Colonic mucosa (tissue), 4 donors: Measurements from ENCODE around the gene NAP1L1. TPM values are rescaled to one million over a fixed set of nuclear protein-coding genes. Genes with fewer than 3 reads are reported as not detected.
A peak's percentile ranks its signal among the peaks of the same experiment; 100 is the strongest.

Experiments
- DNase-seq: peaks from one replicate; pipeline ENCODE4 v3.0.0-alpha.2; 2020
- H3K27ac ChIP-seq: fragments of 200-600 bp; one replicate; pipeline ENCODE4 v1.8.0; 2021
- H3K27me3 ChIP-seq: fragments of 200-600 bp; one replicate; pipeline ENCODE4 v1.8.0; 2021
- H3K36me3 ChIP-seq: fragments of 200-600 bp; one replicate; pipeline ENCODE4 v1.8.0; 2021
- H3K4me1 ChIP-seq: fragments of 200-600 bp; one replicate; pipeline ENCODE4 v1.8.0; 2021; ENCODE audit warnings: mild to moderate bottlenecking
- H3K4me3 ChIP-seq: fragments of 200-600 bp; one replicate; pipeline ENCODE4 v1.8.0; 2021
- H3K9ac ChIP-seq, 2 donors: one replicate each; pipeline ENCODE4 v1.7.0; 2013; ENCODE audit warnings: control low read depth in 2 of 2, low read depth in 2 of 2, low read length in 2 of 2
- H3K9me3 ChIP-seq: fragments of 200-600 bp; one replicate; pipeline ENCODE4 v1.8.0; 2021
- CTCF ChIP-seq: fragments of 200-600 bp; IDR thresholded peaks from one replicate; pipeline ENCODE4 v1.8.0; 2022; ENCODE audit warnings: antibody characterized with exemption, mild to moderate bottlenecking
- intact Hi-C: fragments of 100-400 bp; cut with DNase I; formaldehyde crosslinking; loops from one replicate; pipeline ENCODE4 v1.14.1; 2022
- total RNA-seq, 2 donors: library from RNA; stranded (reverse); fragmentation: NEBNext Ultra II Directional in 1 of 2; extraction: Animal tissue kit (Norgen Biotek cat#: 25700) in 1 of 2; gene quantifications; one replicate each; pipeline ENCODE4 v1.2.1, GENCODE V29; 2021
- donor health status: healthy.
- donor health status: DM: no; HTN: no; CAD: no.
- donor health status: DM: no; HTN: no; CAD: no.

Gene NAP1L1
- total RNA-seq, 2 donors from 2014 or later: 163 to 171 TPM

- Histone ChIP-seq H3K27ac (peak overlapping the region; percentile 90), H3K9me3 (no peaks in the 10 kb centered on the region), H3K36me3 (no peaks in the 10 kb centered on the region), H3K4me1 (no peaks in the 10 kb centered on the region), H3K4me3 (peak overlapping the region; percentile 61), H3K9ac (peak overlapping the region; percentile 74 to 81), H3K27me3 (no peaks in the 10 kb centered on the region)
- intact Hi-C loops: loop anchor here (10.0 kb wide), 1 partner anchor 206 kb away; no protein-coding TSS in a partner anchor
- DNase-seq: peak; percentile 46
- TF ChIP-seq CTCF: no peak
Measured at GRCh38 chr12:76030341-76031080, 54.0 kb downstream of the NAP1L1 start.

GRCh38 chr12:76029982-76030340 is 54.5 kb downstream of the NAP1L1 start:
- intact Hi-C loops: loop anchor here (10.0 kb wide), 1 partner anchor 205 kb away; no protein-coding TSS in a partner anchor
- peak overlapping the region; percentile 34 for H3K27ac ChIP-seq
- H3K27me3 ChIP-seq: no peaks in the 10 kb centered on the region

GRCh38 chr12:76028571-76029277 is 55.8 kb downstream of the NAP1L1 start:
- H3K9ac ChIP-seq: peak overlapping the region in 1 of 2 donors; percentile 37
- peak overlapping the region; percentile 61 for H3K4me3 ChIP-seq
- no peak overlapping the region for H3K27ac ChIP-seq
- no peak for TF ChIP-seq CTCF
- H3K36me3 ChIP-seq: no peaks in the 10 kb centered on the region
- no peaks in the 10 kb centered on the region for H3K9me3 ChIP-seq
- no peaks in the 10 kb centered on the region for H3K27me3 ChIP-seq
- intact Hi-C loops: no loop called here
- no peaks in the 10 kb centered on the region for H3K4me1 ChIP-seq
- no peak for DNase-seq

More at GRCh38 chr12:76029982-76030340, 54.5 kb downstream of the NAP1L1 start:
- no peak for DNase-seq
- no peak for TF ChIP-seq CTCF
- Histone ChIP-seq H3K4me1 (no peaks in the 10 kb centered on the region), H3K4me3 (peak overlapping the region; percentile 61), H3K9me3 (no peaks in the 10 kb centered on the region), H3K9ac (peak overlapping the region; percentile 74 to 81), H3K36me3 (no peaks in the 10 kb centered on the region)

GRCh38 chr12:76026643-76027063 is 57.8 kb downstream of the NAP1L1 start:
- intact Hi-C loops: no loop called here
- Histone ChIP-seq H3K4me1 (no peaks in the 10 kb centered on the region), H3K36me3 (no peaks in the 10 kb centered on the region), H3K27ac (no peak overlapping the region), H3K4me3 (no peak overlapping the region), H3K9me3 (no peaks in the 10 kb centered on the region), H3K27me3 (no peaks in the 10 kb centered on the region), H3K9ac (no peak overlapping the region)
- DNase-seq: no peak
- no peak for TF ChIP-seq CTCF

- H3K27ac ChIP-seq: no peak overlapping the region
- H3K4me3 ChIP-seq: no peak overlapping the region
- H3K9me3 ChIP-seq: no peaks in the 10 kb centered on the region
- H3K27me3 ChIP-seq: no peaks in the 10 kb centered on the region
- intact Hi-C loops: no loop called here
- no peak for DNase-seq
- no peaks in the 10 kb centered on the region for H3K36me3 ChIP-seq
- H3K9ac ChIP-seq: no peak overlapping the region
- H3K4me1 ChIP-seq: no peaks in the 10 kb centered on the region
- TF ChIP-seq CTCF: no peak
Measured at GRCh38 chr12:76025601-76026575, 58.6 kb downstream of the NAP1L1 start.
